K562 (cell line): Measurements from ENCODE around the gene P2RY4. TPM values are rescaled to one million over a fixed set of nuclear protein-coding genes. Genes with fewer than 3 reads are reported as not detected.

Experiments used
- ATF7 ChIP-seq: fragments of 450-650 bp; IDR thresholded peaks from 2 replicates; pipeline ENCODE4 v1.7.1; 2014; ENCODE audit warnings: mild to moderate bottlenecking, moderate library complexity
- CBX5 ChIP-seq: IDR thresholded peaks from 2 replicates; pipeline ENCODE4 v1.6.1; 2014; ENCODE audit warnings: low read depth, borderline replicate concordance
- CEBPB ChIP-seq: fragments of 450-650 bp; IDR thresholded peaks from 2 replicates; pipeline ENCODE4 v1.6.1; 2016; ENCODE audit warnings: missing genetic modification characterization, missing compliant biosample characterization
- E2F6 ChIP-seq, 2 experiments: IDR thresholded peaks; 2 replicates each; pipeline ENCODE4 v1.6.1; 2011; ENCODE audit warnings: borderline replicate concordance in 1 of 2, control low read depth in 1 of 2, low read depth in 1 of 2, low read length in 1 of 2, mild to moderate bottlenecking in 1 of 2, mixed read lengths in 1 of 2, moderate library complexity in 1 of 2; ENCODE audit not compliant: insufficient read depth in 1 of 2, insufficient read length in 1 of 2, poor library complexity in 1 of 2, severe bottlenecking in 1 of 2; ENCODE audit errors: extremely low read depth in 1 of 2
- ELF1 ChIP-seq: fragments of 200-800 bp; sonication (Bioruptor generic); IDR thresholded peaks from 2 replicates; pipeline ENCODE4 v1.6.1; 2016; ENCODE audit warnings: missing genetic modification characterization, missing compliant biosample characterization
- EP400 ChIP-seq: fragments of 450-650 bp; IDR thresholded peaks from 2 replicates; pipeline ENCODE4 v1.6.1; 2017; ENCODE audit warnings: antibody characterized with exemption, mild to moderate bottlenecking, moderate library complexity
- HDAC2 ChIP-seq: fragments of 450-650 bp; IDR thresholded peaks from 2 replicates; pipeline ENCODE4 v1.6.1; 2016; ENCODE audit warnings: mild to moderate bottlenecking
- KLF1 ChIP-seq: fragments of 450-650 bp; IDR thresholded peaks from 2 replicates; pipeline ENCODE4 v1.6.1; 2016; ENCODE audit warnings: missing genetic modification characterization, missing compliant biosample characterization
- LARP7 ChIP-seq: fragments of 450-650 bp; IDR thresholded peaks from 2 replicates; pipeline ENCODE4 v1.6.1; 2016
- MAZ ChIP-seq, 2 experiments: fragments of 450-650 bp in 1 of 2; sonication (generic) in 1 of 2; formaldehyde crosslinking; IDR thresholded peaks in 1 of 2; conservative IDR thresholded peaks in 1 of 2; 2 replicates each; pipeline versions ENCODE4 v1.4.0 to v1.5.0; 2020; ENCODE audit warnings: mild to moderate bottlenecking in 1 of 2, missing genetic modification reagents in 1 of 2
- SAFB ChIP-seq: fragments of 200-400 bp; formaldehyde crosslinking; IDR thresholded peaks from 2 replicates; pipeline ENCODE4 v1.6.1; 2017; ENCODE audit warnings: low read depth, low read length, borderline replicate concordance
- SLC30A9 ChIP-seq: fragments of 250-450 bp; sonication (Bioruptor Pico); IDR thresholded peaks from 2 replicates; pipeline ENCODE4 v1.8.0; 2022; ENCODE audit warnings: mild to moderate bottlenecking, moderate library complexity
- TEAD2 ChIP-seq: fragments of 450-650 bp; IDR thresholded peaks from 2 replicates; pipeline ENCODE4 v1.6.1; 2016; ENCODE audit warnings: missing genetic modification characterization, control low read depth, missing compliant biosample characterization
- TEAD4 ChIP-seq, 2 experiments: sonication (generic) in 1 of 2; formaldehyde crosslinking in 1 of 2; IDR thresholded peaks; 2 replicates each; pipeline versions ENCODE4 v1.6.1 to v1.8.0; 2012 to 2022; ENCODE audit warnings: borderline replicate concordance in 1 of 2, inconsistent platforms in 1 of 2, low read length in 1 of 2, mild to moderate bottlenecking in 1 of 2, missing genetic modification reagents in 1 of 2
- ZBTB40 ChIP-seq, 2 experiments: fragments of 450-650 bp in 1 of 2; sonication (generic) in 1 of 2; formaldehyde crosslinking in 1 of 2; IDR thresholded peaks; 2 replicates each; pipeline versions ENCODE4 v1.7.1 to v1.9.0; 2016 to 2022; ENCODE audit warnings: inconsistent platforms in 1 of 2, mild to moderate bottlenecking in 1 of 2, missing genetic modification reagents in 1 of 2
- ZNF239 ChIP-seq: fragments of 250-450 bp; sonication (Bioruptor Pico); IDR thresholded peaks from 2 replicates; pipeline ENCODE4 v1.4.0; 2020; ENCODE audit warnings: mild to moderate bottlenecking
- ZNF316 ChIP-seq: fragments of 450-650 bp; IDR thresholded peaks from 2 replicates; pipeline ENCODE4 v1.6.1; 2016
- polyA plus RNA-seq, 8 experiments: library from polyadenylated mRNA; depleted of rRNA in 4 of 8; stranded (reverse) in 5 of 8; unstranded in 3 of 8; fragments of >200 nt; fragmentation: Nextera tagmentation in 2 of 8; fragmentation: Illumina TruSeq in 1 of 8; extraction: Ambion mirVana in 2 of 8; extraction: Trizol in 1 of 8; gene quantifications; 2 replicates each; pipeline versions ENCODE4 v1.2.1 to v1.2.3, GENCODE V29; 2011 to 2014; ENCODE audit warnings: inconsistent platforms in 1 of 8, missing spikeins in 1 of 8
- total RNA-seq, 7 experiments: library from RNA; depleted of rRNA in 6 of 7; stranded (reverse); fragments of >200 nt in 6 of 7; fragmentation: Illumina TruSeq in 2 of 7; extraction: Trizol in 2 of 7; gene quantifications; 2 replicates each; pipeline versions ENCODE4 v1.2.1 to v1.2.3, GENCODE V29; 2011 to 2021; ENCODE audit warnings: low replicate concordance in 1 of 7

Gene P2RY4
- total and polyA plus RNA-seq, 9 of the 15 experiments (the other 6 are each of a cell fraction or from before 2014, with no cell fraction given): not detected

DNA sequence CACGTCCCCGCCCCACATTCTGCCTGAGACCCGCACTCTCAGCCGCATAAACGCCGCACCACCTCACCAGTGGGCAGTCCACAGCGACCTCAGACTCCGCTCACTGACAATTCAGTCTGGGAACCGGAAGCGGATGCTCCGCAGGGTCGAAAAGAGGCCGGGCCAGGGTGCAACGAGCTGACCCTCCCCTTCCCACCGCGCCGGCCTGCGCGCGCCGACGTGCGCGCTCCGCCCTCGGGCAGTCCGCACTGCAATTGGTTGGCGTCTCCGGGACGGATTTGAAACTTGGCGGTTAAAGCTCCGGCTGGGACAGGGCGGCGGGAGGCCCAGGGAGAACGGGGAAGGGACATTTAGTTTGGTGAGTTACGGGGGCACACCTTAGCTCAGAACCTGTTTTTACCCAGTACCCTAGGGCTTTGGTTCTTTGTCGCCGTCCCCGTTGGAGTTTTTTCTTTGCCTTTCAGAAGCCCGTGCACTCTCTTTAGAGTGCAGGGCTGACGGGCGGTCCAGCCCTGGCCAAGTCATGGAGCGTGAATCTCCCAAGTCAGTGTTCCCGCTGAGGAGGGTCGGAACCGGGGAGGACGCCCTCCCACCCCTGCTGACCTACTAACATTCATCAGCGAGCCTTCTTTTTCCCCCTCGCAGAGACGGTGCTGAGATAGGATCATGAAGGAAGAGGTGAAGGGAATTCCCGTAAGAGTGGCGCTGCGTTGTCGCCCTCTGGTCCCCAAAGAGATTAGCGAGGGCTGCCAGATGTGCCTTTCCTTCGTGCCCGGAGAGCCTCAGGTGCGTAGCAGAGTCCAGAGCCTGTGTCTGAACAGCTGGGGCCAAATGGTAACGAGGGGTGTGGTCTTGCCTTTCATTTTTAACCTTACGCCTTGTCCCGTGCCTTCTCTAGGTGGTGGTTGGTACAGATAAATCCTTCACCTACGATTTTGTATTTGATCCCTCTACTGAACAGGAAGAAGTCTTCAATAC, 30.1 kb upstream of the P2RY4 start, which contains the start of the genes KIF4A and PDZD11 (continued):
- peak; percentile 91 for TF ChIP-seq ZBTB40 (IDR thresholded peaks at IDR 0.05)
- TF ChIP-seq ZBTB40 (CRISPR knock-in tag; IDR thresholded peaks at IDR 0.05): no peak
- peak in 1 of 2 experiments; percentile 57 for TF ChIP-seq E2F6 (IDR thresholded peaks at IDR 0.05; ENCODE audit: borderline replicate concordance in 1 of 2, extremely low read depth in 1 of 2, insufficient read depth in 1 of 2, insufficient read length in 1 of 2, low read depth in 1 of 2, low read length in 1 of 2, poor library complexity in 1 of 2, severe bottlenecking in 1 of 2)
- TF ChIP-seq ZNF239 (CRISPR knock-in tag): no peak
- no peak for TF ChIP-seq TEAD4 (IDR thresholded peaks at IDR 0.05; ENCODE audit: low read length)
- no peak for TF ChIP-seq TEAD4 (CRISPR knock-in tag; IDR thresholded peaks at IDR 0.05; ENCODE audit: borderline replicate concordance)
- TF ChIP-seq EP400: peak; percentile 91
- no peak for TF ChIP-seq KLF1 (tag)
- TF ChIP-seq MAZ (CRISPR knock-in tag; conservative IDR thresholded peaks at IDR 0.05 in 1 of 2, IDR thresholded peaks at IDR 0.05 in 1 of 2): peak; percentile 20 to 36; a peak in 1 of 4 replicates
- no peak for TF ChIP-seq LARP7
- TF ChIP-seq SAFB: no peak
- no peak for TF ChIP-seq ZNF316
- TF ChIP-seq CEBPB (tag): no peak
- peak; percentile 59 for TF ChIP-seq ELF1 (tag)
- TF ChIP-seq HDAC2: 0 out of 2 replicates have a peak, but pooled peaks have one; percentile 24
- TF ChIP-seq CBX5: no peak
- TF ChIP-seq SLC30A9 (CRISPR knock-in tag): no peak
- 0 out of 2 replicates have a peak, but pooled peaks have one; percentile 19 for TF ChIP-seq ATF7
- TF ChIP-seq TEAD2 (tag): no peak
